Breast epithelium (tissue), 4 donors: ENCODE data around the gene ARG1. TPM values are rescaled to one million over a fixed set of nuclear protein-coding genes. Genes with fewer than 3 reads are reported as not detected.
"Not testable (repeated sequence)": the region's sequence is repeated elsewhere in the genome, so short reads cannot be mapped to it uniquely, and the experiment has no call there.

Source experiments
- DNase-seq, 2 donors: peaks; one replicate each; pipeline ENCODE4 v3.0.0-alpha.2; 2019; ENCODE audit warnings: low spot score in 2 of 2
- H3K27ac ChIP-seq, 2 donors: fragments of 200-600 bp; sonication (generic) in 1 of 2; one replicate each; pipeline ENCODE4 v1.5.1; 2016 to 2019; ENCODE audit warnings: mild to moderate bottlenecking in 1 of 2
- H3K27me3 ChIP-seq, 2 donors: fragments of 200-600 bp; sonication (generic) in 1 of 2; one replicate each; pipeline versions ENCODE4 v1.5.1 to v1.6.0; 2017 to 2019; ENCODE audit warnings: control low read depth in 1 of 2, mild to moderate bottlenecking in 1 of 2
- H3K36me3 ChIP-seq: fragments of 200-600 bp; one replicate; pipeline ENCODE4 v1.5.1; 2019
- H3K4me1 ChIP-seq, 2 donors: fragments of 200-600 bp; sonication (generic); one replicate each; pipeline ENCODE4 v1.5.1; 2016 to 2019; ENCODE audit warnings: control low read depth in 1 of 2
- H3K4me3 ChIP-seq, 3 donors: fragments of 200-600 bp; sonication (generic); 1 replicate in 2 of 3; 2 replicates in 1 of 3; pipeline ENCODE4 v1.5.1; 2016 to 2019; ENCODE audit warnings: mild to moderate bottlenecking in 3 of 3, moderate library complexity in 2 of 3
- H3K9me3 ChIP-seq, 2 donors: fragments of 200-600 bp; sonication (generic) in 1 of 2; one replicate each; pipeline ENCODE4 v1.5.1; 2016 to 2019; ENCODE audit warnings: control low read depth in 1 of 2
- CTCF ChIP-seq, 3 donors: fragments of 450-650 bp; IDR thresholded peaks; one replicate each; pipeline ENCODE4 v1.5.1; 2016 to 2017; ENCODE audit warnings: antibody characterized with exemption in 3 of 3, mild to moderate bottlenecking in 3 of 3, moderate library complexity in 3 of 3
- POLR2A ChIP-seq: fragments of 450-650 bp; IDR thresholded peaks from one replicate; pipeline ENCODE4 v1.6.1; 2016; ENCODE audit warnings: antibody characterized with exemption, mild to moderate bottlenecking, moderate library complexity
- POLR2AphosphoS5 ChIP-seq, 3 donors: sonication (generic); formaldehyde crosslinking; IDR thresholded peaks; one replicate each; pipeline ENCODE4 v1.6.1; 2017; ENCODE audit warnings: antibody characterized with exemption in 3 of 3
- intact Hi-C: fragments of 100-400 bp; cut with DNase I; formaldehyde crosslinking; loops from one replicate; pipeline ENCODE4 v1.15.1; 2023; ENCODE audit warnings: low total_unique reads
- total RNA-seq, 3 donors: library from RNA; depleted of rRNA; stranded (reverse); fragments of >200 nt; gene quantifications; one replicate each; pipeline ENCODE4 v1.1.0, GENCODE V29; 2016

ARG1 gene
- under 1 TPM in 1 of 3 donors, not detected in 2; 0.29 TPM for total RNA-seq

GRCh38 chr6:131572686-131573415 lies at the start of gene ARG1:
Gene ARG1 (plus strand): TSS chr6:131573226. CDS start chr6:131573283, 57 bp downstream.
- no peak for DNase-seq
- Histone ChIP-seq H3K27ac (no peak within 1 kb of the TSS), H3K9me3 (no peaks in the 10 kb centered on the region), H3K4me1 (no peaks in the 10 kb centered on the region), H3K27me3 (no peaks in the 10 kb centered on the region), H3K4me3 (no peak within 1 kb of the TSS), H3K36me3 (no peaks in the 10 kb centered on the region)
- intact Hi-C loops = no loop called here
- TF ChIP-seq POLR2AphosphoS5 (IDR thresholded peaks at IDR 0.05) (no peak), CTCF (IDR thresholded peaks at IDR 0.05) (no peak), POLR2A (no peak)

DNA sequence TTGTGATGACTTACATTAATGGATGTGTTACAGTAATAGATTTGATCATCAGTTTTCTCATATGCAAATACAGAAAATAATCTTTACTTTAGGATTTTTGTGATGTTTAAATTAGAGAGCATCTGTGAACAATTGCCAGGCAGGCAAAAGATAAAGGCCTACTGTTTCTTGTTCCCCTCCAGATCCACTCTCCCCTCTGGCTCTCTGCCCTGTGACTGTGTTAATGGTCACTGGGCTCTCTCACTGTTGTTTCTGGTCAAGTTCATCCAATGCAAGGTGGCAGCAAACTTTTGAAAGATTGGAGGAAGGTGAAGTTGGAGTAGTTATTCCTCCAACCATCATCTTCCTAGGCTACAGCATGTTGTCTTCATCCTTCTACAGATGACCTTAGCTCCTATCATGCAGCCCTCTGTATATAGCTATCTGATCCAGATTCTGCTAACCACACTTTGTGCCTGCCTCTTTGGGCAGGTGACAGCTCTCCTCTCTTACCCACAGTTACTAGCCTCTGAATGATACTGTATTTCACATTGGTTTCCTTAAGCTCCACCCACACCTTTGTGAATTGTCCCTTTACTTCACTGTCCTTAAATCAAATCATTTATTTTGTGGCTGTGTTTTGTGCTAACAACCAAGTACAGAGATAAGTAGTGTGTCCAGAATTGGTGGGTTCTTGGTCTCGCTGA lies 48.9 kb upstream of the ARG1 start:
- intact Hi-C loops = no loop called here
- Histone ChIP-seq H3K4me1 (no peaks in the 10 kb centered on the region), H3K9me3 (no peaks in the 10 kb centered on the region), H3K4me3 (no peak overlapping the region), H3K36me3 (no peaks in the 10 kb centered on the region), H3K27me3 (no peaks in the 10 kb centered on the region), H3K27ac (no peak overlapping the region)
- TF ChIP-seq POLR2A = no peak
- TF ChIP-seq CTCF (IDR thresholded peaks at IDR 0.05) = no peak
- no peak for TF ChIP-seq POLR2AphosphoS5 (IDR thresholded peaks at IDR 0.05)
- DNase-seq = no peak

DNA sequence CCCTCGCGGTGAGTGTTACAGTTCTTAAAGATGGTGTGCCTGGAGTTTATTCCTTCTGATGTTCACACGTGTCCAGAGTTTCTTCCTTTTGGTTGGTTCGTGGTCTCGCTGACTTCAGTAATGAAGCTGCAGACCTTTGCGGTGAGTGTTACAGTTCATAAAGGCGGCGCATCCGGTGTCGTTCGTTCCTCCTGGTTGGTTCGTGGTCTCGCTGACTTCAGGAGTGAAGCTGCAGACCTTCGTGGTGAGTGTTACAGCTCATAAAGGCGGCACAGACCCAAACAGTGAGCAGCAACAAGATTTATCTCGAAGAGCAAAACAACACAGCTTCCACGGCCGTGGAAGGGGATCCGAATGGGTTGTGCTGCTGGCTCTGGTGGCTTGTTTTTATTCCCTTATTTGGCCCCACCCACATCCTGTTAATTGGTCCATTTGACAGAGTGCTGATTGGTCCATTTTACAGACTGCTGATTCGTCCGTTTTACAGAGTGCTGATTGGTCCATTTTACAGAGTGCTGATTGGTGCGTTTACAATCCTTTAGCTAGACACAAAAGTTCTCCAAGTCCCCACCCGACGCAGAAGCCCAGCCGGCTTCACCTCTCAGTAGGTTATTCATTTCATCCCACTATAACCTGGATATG lies 48.2 kb upstream of the ARG1 start:
- Histone ChIP-seq H3K36me3 (no peaks in the 10 kb centered on the region), H3K9me3 (no peaks in the 10 kb centered on the region), H3K4me1 (no peaks in the 10 kb centered on the region), H3K4me3 (no peak overlapping the region), H3K27ac (no peak overlapping the region), H3K27me3 (no peaks in the 10 kb centered on the region)
- intact Hi-C loops = no loop called here
- no peak for TF ChIP-seq POLR2AphosphoS5 (IDR thresholded peaks at IDR 0.05)
- TF ChIP-seq POLR2A = no peak
- no peak for TF ChIP-seq CTCF (IDR thresholded peaks at IDR 0.05)
- DNase-seq = no peak

DNA sequence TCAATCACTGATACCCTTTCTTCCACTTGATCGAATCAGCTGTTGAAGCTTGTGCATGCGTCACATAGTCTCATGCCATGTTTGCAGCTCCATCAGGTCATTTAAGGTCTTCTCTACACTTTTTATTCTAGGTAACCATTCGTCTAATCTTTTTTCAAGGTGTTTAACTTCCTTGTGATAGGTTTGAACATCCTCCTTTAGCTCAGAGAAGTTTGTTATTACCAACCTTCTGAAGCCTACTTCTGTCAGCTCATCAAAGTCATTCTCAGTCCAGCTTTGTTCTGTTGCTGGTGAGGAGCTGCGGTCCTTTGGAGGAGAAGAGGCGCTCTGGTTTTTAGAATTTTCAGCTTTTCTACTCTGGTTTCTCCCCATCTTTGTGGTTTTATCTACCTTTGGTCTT lies 42.1 kb upstream of the ARG1 start:
- H3K27ac ChIP-seq, intact Hi-C loops, H3K9me3 ChIP-seq, DNase-seq, H3K4me1 ChIP-seq, H3K36me3 ChIP-seq, H3K4me3 ChIP-seq, H3K27me3 ChIP-seq: not testable (repeated sequence)

GRCh38 chr6:131531681-131532080 lies 41.3 kb upstream of the ARG1 start:
- H3K4me3 ChIP-seq, H3K27me3 ChIP-seq, DNase-seq, H3K4me1 ChIP-seq, H3K27ac ChIP-seq, H3K36me3 ChIP-seq, H3K9me3 ChIP-seq, intact Hi-C loops: not testable (repeated sequence)

DNA sequence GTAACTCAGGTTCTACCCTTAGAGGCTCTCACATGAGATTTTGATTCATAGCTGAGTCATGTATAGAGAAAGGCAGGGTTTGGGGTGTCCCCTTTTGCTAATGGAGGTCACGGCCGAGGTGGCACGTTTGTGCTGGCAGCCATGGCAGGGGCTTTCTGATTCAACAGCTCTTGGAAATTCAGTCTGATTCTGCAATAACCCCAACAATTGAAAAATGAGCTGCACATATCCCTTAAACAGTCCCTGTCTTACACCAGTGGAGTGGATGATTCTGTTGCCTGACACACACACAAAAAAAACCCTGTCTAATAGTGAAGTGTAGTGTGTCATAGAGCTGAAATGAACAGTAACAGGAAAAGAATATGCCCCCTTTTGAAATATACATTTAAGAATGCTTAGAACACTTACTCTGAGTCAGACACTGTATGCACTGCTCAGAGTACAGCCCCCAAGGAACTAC lies 40.4 kb upstream of the ARG1 start:
- no peak for DNase-seq
- Histone ChIP-seq H3K9me3 (no peaks in the 10 kb centered on the region), H3K27me3 (no peaks in the 10 kb centered on the region), H3K27ac (no peak overlapping the region), H3K4me1 (no peaks in the 10 kb centered on the region), H3K36me3 (no peaks in the 10 kb centered on the region), H3K4me3 (no peak overlapping the region)
- no peak for TF ChIP-seq POLR2A
- no peak for TF ChIP-seq CTCF (IDR thresholded peaks at IDR 0.05)
- no peak for TF ChIP-seq POLR2AphosphoS5 (IDR thresholded peaks at IDR 0.05)
- intact Hi-C loops = no loop called here

- H3K27ac ChIP-seq, H3K4me3 ChIP-seq, H3K27me3 ChIP-seq, intact Hi-C loops, DNase-seq, H3K4me1 ChIP-seq, H3K36me3 ChIP-seq, H3K9me3 ChIP-seq: not testable (repeated sequence)
Observed at GRCh38 chr6:131538615-131539014, 34.4 kb upstream of the ARG1 start.
